DMS53 treated with DMSO at 0.1 percent for 48 hours (cell line): ENCODE measurements around the gene B4GALT3.
"Not testable (repeated sequence)": the region's sequence is repeated elsewhere in the genome, so short reads cannot be mapped to it uniquely, and the experiment has no call there.

Experiments used
- DNase-seq: peaks from one replicate; lab custom pipeline; 2025; ENCODE audit not compliant: unreplicated experiment; lab: John Stamatoyannopoulos, UW

B4GALT3 gene

GRCh38 chr1:161177112-161177935, at the start of gene B4GALT3:
B4GALT3 (minus strand) TSS chr1:161177507; CDS start chr1:161176060, 1,447 bp downstream.
- DNase-seq: peak; percentile 86

DNA sequence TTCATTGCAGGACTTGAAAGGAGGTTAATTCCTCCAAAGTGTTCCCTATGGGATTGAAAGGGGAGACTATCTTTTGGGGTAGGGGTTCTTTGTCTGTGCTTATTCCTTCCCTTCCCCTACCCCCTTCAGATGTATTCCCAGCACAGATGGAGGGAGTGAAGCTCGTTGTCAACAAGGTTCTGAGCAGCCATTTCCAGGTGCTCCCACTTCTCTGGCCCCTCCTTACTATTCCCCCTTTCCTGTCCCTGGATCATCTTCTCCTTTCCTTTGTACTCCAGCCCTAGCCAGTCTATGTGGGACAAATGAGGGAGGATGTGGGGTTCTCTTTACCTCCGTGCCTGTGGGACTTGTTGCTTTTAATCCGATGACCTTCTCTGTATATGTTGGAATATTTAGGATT, 49.5 kb upstream of the B4GALT3 start:
- DNase-seq: no peak

- no peak for DNase-seq
These were observed 49.0 kb upstream of the B4GALT3 start for GRCh38 chr1:161226320-161226711.

- DNase-seq: peak; percentile 97
These were observed 48.4 kb upstream of the B4GALT3 start, which contains the start of gene TOMM40L for GRCh38 chr1:161225534-161226319. TOMM40L (plus strand) TSS chr1:161226060; CDS start chr1:161226490, 430 bp downstream.

DNA sequence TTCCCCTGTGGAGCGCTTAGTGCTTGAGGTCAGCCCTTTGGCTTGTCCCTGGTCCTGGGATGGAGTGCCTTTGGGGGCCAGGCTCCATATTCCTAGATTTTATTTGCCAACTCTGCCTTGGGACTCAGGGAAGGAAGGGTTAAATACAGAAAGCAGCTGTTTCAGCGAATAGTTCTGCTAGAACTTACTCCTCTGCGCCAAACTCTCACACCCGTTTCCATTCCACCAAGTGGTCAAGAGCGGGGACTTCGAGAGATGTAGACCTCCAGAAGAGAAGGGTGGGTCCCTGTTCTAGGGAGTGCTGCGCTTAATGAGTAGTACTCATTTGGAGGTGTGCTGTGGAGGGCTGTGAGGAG, 47.8 kb upstream of the B4GALT3 start:
- no peak for DNase-seq

- DNase-seq: not testable (repeated sequence)
These were observed 47.4 kb upstream of the B4GALT3 start for GRCh38 chr1:161224695-161225087.

- DNase-seq: no peak
These were observed 46.7 kb upstream of the B4GALT3 start for GRCh38 chr1:161223805-161224694.

DNA sequence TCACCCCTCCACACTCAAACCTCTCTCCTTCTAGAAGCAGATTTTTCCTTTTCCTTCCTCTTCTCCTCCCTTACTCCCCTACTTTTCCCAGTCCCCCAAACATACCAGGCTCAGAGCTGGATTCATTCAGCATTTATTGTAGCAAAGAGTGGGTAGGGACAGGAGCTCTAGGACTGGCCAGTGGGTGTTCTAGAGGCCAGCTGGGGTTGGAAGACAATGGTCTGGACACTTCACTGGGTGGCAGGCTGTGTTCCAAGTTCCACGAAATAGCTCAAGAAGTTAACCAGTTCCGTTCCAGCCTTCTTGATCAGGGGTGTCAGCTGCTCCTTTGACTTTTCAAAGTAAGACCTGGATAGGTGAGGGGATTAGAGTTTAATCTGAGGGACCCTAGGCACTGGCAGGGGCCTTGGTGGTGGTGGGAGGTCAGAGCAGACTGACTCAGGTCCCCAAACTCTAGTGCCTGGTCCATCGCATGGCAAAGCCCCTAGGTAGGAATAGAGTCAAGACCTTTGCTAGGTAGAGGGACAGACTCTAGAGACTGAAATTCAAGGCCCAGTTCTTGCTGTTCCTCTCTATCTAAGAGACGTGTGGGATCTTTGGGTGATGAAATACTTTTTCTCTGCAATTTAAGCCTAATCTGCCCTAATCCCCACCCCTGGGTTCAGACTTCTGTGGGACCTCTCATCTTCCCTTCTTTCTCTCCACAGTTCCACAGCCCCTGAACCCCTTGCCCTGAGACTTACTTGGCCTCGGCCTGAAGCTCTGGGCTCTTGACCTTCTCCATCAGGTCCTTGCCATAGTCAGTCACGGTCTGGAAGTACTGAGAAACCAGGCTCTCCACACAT, 45.1 kb upstream of the B4GALT3 start:
- no peak for DNase-seq

GRCh38 chr1:161220002-161220401, 42.7 kb upstream of the B4GALT3 start:
- no peak for DNase-seq

DNA sequence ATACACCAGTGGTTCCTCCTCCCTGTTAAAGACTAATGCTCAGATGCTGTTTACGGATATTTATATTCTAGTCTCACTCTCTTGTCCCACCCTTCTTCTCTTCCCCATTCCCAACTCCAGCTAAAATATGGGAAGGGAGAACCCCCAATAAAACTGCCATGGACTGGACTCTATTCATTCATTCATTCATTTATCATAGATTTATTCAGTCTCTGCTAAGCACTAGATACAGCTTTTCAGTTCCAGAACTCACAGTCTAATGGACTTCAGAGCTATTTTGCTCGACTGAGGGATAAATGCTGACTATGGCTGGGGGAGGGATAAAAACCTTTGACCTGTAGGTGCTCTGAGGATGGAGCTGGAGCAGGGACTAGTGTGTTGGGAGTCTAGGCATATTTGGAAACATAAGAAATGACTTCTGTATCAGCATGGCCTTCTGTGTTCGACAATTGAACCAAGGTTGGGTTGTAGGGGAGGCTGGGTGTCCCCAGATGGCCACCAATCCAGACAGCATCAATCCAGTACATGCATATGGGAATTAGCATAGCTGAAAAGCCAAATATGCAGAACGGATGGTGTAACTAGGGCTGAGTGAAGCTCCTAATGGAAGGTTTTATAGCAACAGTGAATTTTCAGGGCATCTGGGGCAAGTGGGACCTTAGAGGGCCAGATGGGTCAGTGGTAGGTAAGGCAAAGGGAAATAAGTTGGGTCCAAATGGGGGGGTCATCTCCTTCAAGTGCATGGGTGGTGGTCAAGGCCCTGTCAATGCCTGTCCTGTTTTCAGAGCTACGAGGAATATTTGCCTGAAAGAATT, 42.0 kb upstream of the B4GALT3 start:
- no peak for DNase-seq

GRCh38 chr1:161218301-161219077, 41.2 kb upstream of the B4GALT3 start:
- DNase-seq: no peak

DNA sequence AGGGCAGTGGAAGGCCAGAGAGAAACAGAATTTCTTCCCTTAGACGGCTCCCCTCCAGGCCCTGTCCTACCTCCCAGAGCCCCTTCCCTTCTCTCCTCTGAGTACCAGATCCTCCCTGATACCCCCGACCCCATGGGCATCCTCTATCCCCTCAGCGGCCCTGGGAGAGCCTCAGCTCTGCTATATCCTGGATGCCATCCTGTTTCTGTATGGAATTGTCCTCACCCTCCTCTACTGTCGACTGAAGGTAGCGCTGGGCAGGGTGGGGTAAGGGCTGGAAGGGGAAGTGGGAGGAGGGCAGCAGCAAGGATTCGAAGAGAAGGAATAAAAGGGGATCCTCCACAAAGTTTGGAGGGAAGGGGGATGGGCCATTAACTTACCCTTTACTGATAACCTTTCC, 40.5 kb upstream of the B4GALT3 start:
- no peak for DNase-seq

- no peak for DNase-seq
These were observed 39.8 kb upstream of the B4GALT3 start for GRCh38 chr1:161216945-161217712.

DNA sequence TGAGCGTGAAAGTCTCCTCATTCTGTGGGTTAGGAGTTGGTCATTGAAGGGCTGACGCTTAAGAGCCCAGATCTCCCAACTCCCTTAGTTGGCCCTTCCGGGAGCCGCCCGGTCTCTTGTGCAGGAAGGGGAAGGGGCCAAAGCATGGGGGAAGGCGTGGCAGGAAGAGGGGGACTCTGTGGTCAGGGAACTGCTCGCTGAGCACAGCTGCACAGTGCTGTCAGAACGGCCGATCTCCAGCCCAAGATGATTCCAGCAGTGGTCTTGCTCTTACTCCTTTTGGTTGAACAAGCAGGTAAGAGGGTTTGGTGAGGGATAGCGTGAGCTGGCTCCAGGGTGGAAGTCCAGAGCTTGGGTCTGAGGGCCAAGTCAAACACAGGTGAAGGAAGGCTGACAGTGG, 37.8 kb upstream of the B4GALT3 start, which contains the start of gene FCER1G:
Gene FCER1G, plus strand, starts transcription at position 220 of the 400 bp plus-strand sequence. Its CDS starts 27 bp downstream, at position 247.
- no peak for DNase-seq

- no peak for DNase-seq
These were observed 37.1 kb upstream of the B4GALT3 start for GRCh38 chr1:161214369-161214768.

- peak; percentile 81 for DNase-seq
These were observed 32.6 kb upstream of the B4GALT3 start for GRCh38 chr1:161209790-161210409.

DNA sequence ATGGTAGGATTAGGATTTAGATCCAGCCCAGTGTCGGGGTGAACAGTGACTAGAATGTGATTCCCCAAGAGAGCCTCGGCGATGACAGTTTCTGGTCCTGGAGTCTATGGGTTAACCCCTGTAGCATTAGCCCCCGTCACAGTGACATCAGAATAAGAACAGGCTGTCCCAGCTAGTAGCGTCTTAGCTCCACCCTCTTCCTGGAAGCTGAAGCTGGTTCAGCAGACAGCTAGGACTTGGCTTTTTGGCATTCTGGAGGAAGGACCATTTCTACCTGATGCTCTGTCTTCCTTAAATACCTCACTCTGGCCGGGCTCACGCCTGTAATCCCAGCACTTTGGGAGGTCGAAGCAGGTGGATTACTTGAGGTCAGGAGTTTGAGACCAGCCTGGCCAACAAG, 29.9 kb upstream of the B4GALT3 start:
- DNase-seq: no peak
